ENCODE results near the gene SLC38A3. TPM values are rescaled to one million over a fixed set of nuclear protein-coding genes. Genes with fewer than 3 reads are reported as not detected.
"Not testable (repeated sequence)": the region's sequence is repeated elsewhere in the genome, so short reads cannot be mapped to it uniquely, and the experiment has no call there.

The SLC38A3 gene
- total RNA-seq, 2 donors from 2014 or later = 0.28 TPM; not detected in 1

- TF ChIP-seq CTCF (IDR thresholded peaks at IDR 0.05) = no peak
- ATAC-seq (ENCODE audit: insufficient number of reproducible peaks, low FRiP score, low read depth) (no peak), DNase-seq (ENCODE audit: low spot score) (no peak)
- Histone ChIP-seq H3K4me1 (ENCODE audit: control insufficient read depth in 1 of 2, low read depth in 2 of 2) (peaks cover 24 to 63% of the 10 kb centered on the region in 2 donors), H3K27ac (peak overlapping the region; percentile 97 to 98), H3K27me3 (replicated peaks; ENCODE audit: insufficient read depth) (no peaks in the 10 kb centered on the region), H3K4me3 (peak overlapping the region; percentile 68), H3K36me3 (peaks cover 30% of the 10 kb centered on the region), H3K9me3 (no peaks in the 10 kb centered on the region)
Observed at GRCh38 chr3:50260942-50261441, 55.9 kb downstream of the SLC38A3 start.

GRCh38 chr3:50261505-50261904, 56.4 kb downstream of the SLC38A3 start:
- H3K4me1 ChIP-seq (ENCODE audit: control insufficient read depth in 1 of 2, low read depth in 2 of 2) = peaks cover 29 to 68% of the 10 kb centered on the region in 2 donors
- H3K27me3 ChIP-seq (replicated peaks; ENCODE audit: insufficient read depth) = no peaks in the 10 kb centered on the region
- no peak for ATAC-seq (ENCODE audit: insufficient number of reproducible peaks, low FRiP score, low read depth)
- no peak for DNase-seq (ENCODE audit: low spot score)
- H3K4me3 ChIP-seq = no peak overlapping the region
- peaks cover 25% of the 10 kb centered on the region for H3K36me3 ChIP-seq
- no peak for TF ChIP-seq CTCF (IDR thresholded peaks at IDR 0.05)
- H3K9me3 ChIP-seq = no peaks in the 10 kb centered on the region
- peak overlapping the region; percentile 97 to 98 for H3K27ac ChIP-seq

GRCh38 chr3:50262200-50262599, 57.1 kb downstream of the SLC38A3 start:
- DNase-seq (ENCODE audit: low spot score); ATAC-seq (ENCODE audit: insufficient number of reproducible peaks, low FRiP score, low read depth); H3K9me3 ChIP-seq; H3K4me3 ChIP-seq; H3K27me3 ChIP-seq (replicated peaks; ENCODE audit: insufficient read depth): not testable (repeated sequence)
- peaks cover 32 to 75% of the 10 kb centered on the region in 2 donors for H3K4me1 ChIP-seq (ENCODE audit: control insufficient read depth in 1 of 2, low read depth in 2 of 2)
- peaks cover 18% of the 10 kb centered on the region for H3K36me3 ChIP-seq
- peak overlapping the region; percentile 97 to 98 for H3K27ac ChIP-seq

GRCh38 chr3:50262778-50263177, 57.7 kb downstream of the SLC38A3 start:
- H3K27ac ChIP-seq = peak overlapping the region; percentile 98
- H3K27me3 ChIP-seq (replicated peaks; ENCODE audit: insufficient read depth) = no peaks in the 10 kb centered on the region
- H3K36me3 ChIP-seq = peaks cover 13% of the 10 kb centered on the region
- H3K9me3 ChIP-seq = no peaks in the 10 kb centered on the region
- peaks cover 32 to 80% of the 10 kb centered on the region in 2 donors for H3K4me1 ChIP-seq (ENCODE audit: control insufficient read depth in 1 of 2, low read depth in 2 of 2)
- TF ChIP-seq CTCF (IDR thresholded peaks at IDR 0.05) = no peak
- ATAC-seq (ENCODE audit: insufficient number of reproducible peaks, low FRiP score, low read depth) (no peak), DNase-seq (ENCODE audit: low spot score) (no peak)
- H3K4me3 ChIP-seq = no peak overlapping the region

GRCh38 chr3:50263478-50264382, 58.7 kb downstream of the SLC38A3 start:
- H3K4me3 ChIP-seq = peak overlapping the region; percentile 21
- DNase-seq (ENCODE audit: low spot score) (no peak), ATAC-seq (ENCODE audit: insufficient number of reproducible peaks, low FRiP score, low read depth) (no peak)
- no peak for TF ChIP-seq CTCF (IDR thresholded peaks at IDR 0.05)
- no peaks in the 10 kb centered on the region for H3K27me3 ChIP-seq (replicated peaks; ENCODE audit: insufficient read depth)
- H3K27ac ChIP-seq = peak overlapping the region; percentile 98
- peaks cover 3% of the 10 kb centered on the region for H3K36me3 ChIP-seq
- H3K4me1 ChIP-seq (ENCODE audit: control insufficient read depth in 1 of 2, low read depth in 2 of 2) = peaks cover 35 to 89% of the 10 kb centered on the region in 2 donors
- no peaks in the 10 kb centered on the region for H3K9me3 ChIP-seq

Measured in thoracic aorta (tissue), 2 donors.